Measurements from ENCODE around the gene GNPAT.

The GNPAT gene

DNA sequence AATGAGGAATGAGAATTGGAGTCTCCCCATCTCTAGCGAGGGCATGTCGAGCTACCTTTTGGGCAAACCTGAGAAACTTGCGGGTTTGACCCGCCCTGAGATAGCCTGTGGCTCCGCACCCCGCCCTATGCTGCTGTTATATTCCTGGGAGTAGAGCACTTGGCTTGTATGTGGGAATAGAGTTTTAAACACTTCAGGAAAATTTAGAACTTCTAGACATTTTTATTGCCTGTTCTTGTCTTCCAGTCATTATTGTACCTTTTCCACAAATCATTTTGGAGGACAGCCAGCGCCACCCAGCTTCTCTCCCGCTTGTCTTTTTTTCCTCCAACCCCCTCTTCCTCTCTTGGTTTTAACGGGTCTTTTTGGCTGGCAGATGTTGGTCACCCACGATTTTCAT lies 738 bp downstream of the GNPAT start:
- Histone ChIP-seq H3K9me3 (ENCODE audit: control insufficient read depth in 2 of 2, low read length in 2 of 2) (no peaks in the 10 kb centered on the region), H3K27me3 (ENCODE audit: control insufficient read depth in 2 of 2, insufficient read depth in 2 of 2, low read length in 2 of 2) (no peaks in the 10 kb centered on the region), H3K36me3 (ENCODE audit: control insufficient read depth in 2 of 2, insufficient read depth in 2 of 2, low read length in 2 of 2) (peaks cover 16 to 25% of the 10 kb centered on the region in 2 donors), H3K4me3 (ENCODE audit: low read length in 2 of 2) (peak overlapping the region; percentile 83 to 97), H3K9ac (ENCODE audit: low read depth in 1 of 2, low read length in 2 of 2) (peak overlapping the region; percentile 74 to 91), H3K4me1 (ENCODE audit: control insufficient read depth in 2 of 2, insufficient read depth in 2 of 2, low read length in 2 of 2) (peaks cover 18 to 26% of the 10 kb centered on the region in 2 donors), H3K27ac (ENCODE audit: low read depth in 2 of 2, low read length in 2 of 2) (peak overlapping the region; percentile 71 to 83)

DNA sequence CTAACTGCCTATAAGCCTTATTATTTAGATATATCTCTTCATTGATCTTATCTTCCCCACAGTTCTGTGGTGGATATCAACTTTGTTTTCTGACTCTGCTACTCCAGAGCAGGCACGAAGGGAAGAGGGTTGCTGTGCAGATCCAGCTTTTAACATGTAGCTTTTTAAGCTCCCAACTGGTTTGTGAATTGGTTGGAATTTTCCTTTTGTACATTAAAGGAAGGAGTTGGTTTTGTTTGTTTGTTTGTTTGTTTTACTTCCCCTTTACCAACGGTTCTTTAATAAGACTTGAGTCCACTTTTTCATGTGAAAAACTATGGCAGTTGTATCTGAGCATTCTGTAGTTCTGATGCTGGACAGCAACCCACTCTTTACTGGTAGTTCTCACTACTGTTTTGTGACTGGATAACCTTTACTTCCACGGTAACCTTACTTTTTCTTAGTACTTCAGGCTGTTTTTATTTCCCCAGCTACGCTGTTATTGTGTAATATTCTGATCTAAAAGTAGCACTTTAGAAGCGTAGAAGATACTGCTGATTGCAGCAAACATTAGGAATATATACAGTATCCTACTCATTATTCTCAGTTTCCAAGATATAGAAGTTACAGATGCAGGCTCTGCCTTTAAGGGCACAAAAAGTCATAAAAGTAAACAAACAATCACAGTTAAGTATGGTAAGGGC lies 1.6 kb downstream of the GNPAT start:
- Histone ChIP-seq H3K9me3 (ENCODE audit: control insufficient read depth in 2 of 2, low read length in 2 of 2) (no peaks in the 10 kb centered on the region), H3K4me3 (ENCODE audit: low read length in 2 of 2) (peak overlapping the region; percentile 2 to 97), H3K27me3 (ENCODE audit: control insufficient read depth in 2 of 2, insufficient read depth in 2 of 2, low read length in 2 of 2) (no peaks in the 10 kb centered on the region), H3K27ac (ENCODE audit: low read depth in 2 of 2, low read length in 2 of 2) (no peak overlapping the region), H3K36me3 (ENCODE audit: control insufficient read depth in 2 of 2, insufficient read depth in 2 of 2, low read length in 2 of 2) (peaks cover 11 to 16% of the 10 kb centered on the region in 2 donors), H3K9ac (ENCODE audit: low read depth in 1 of 2, low read length in 2 of 2) (no peak overlapping the region), H3K4me1 (ENCODE audit: control insufficient read depth in 2 of 2, insufficient read depth in 2 of 2, low read length in 2 of 2) (peaks cover 16 to 25% of the 10 kb centered on the region in 2 donors)

DNA sequence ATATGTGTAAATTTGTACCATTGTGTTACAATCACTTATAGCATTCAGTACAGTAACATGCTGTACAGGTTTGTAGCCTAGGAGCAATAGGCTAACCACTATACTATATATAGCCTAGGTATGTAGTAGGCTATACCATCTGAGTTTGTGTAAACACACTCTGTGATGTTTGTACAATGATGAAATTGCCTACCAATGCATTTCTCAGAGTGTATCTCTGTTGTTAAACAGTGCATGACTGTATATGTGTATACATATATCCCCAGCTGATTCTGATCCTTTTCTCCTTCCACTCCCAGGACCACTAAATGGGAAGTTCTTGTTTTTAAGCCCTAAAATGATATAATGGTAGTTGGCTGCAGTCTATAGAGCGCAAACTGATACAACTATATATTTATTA lies 7.8 kb downstream of the GNPAT start:
- Histone ChIP-seq H3K9ac (ENCODE audit: low read depth in 1 of 2, low read length in 2 of 2) (no peak overlapping the region), H3K27ac (ENCODE audit: low read depth in 2 of 2, low read length in 2 of 2) (no peak overlapping the region), H3K27me3 (ENCODE audit: control insufficient read depth in 2 of 2, insufficient read depth in 2 of 2, low read length in 2 of 2) (no peaks in the 10 kb centered on the region), H3K36me3 (ENCODE audit: control insufficient read depth in 2 of 2, insufficient read depth in 2 of 2, low read length in 2 of 2) (peaks cover 9 to 27% of the 10 kb centered on the region in 2 donors), H3K9me3 (ENCODE audit: control insufficient read depth in 2 of 2, low read length in 2 of 2) (no peaks in the 10 kb centered on the region), H3K4me1 (ENCODE audit: control insufficient read depth in 2 of 2, insufficient read depth in 2 of 2, low read length in 2 of 2) (no peaks in the 10 kb centered on the region), H3K4me3 (ENCODE audit: low read length in 2 of 2) (no peak overlapping the region)

DNA sequence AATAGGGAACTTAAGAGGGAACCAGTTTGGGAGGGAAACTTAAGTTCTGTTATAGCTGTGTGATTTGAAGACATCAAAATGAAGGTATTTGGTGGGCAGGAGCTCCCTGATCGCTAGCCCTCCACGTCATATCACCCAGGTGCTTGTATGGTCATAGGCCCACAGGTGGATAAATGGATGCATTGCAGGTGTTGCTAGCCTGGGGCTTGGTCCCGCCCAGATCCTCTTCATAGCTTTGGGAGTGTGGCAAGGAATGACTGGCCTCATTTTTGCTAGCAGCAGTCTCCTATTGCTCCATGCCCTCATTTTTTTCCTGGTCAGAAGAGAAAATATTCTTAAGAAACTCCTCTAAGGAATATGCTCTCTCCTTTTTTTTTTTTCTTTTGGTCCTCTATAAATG lies 11.3 kb downstream of the GNPAT start:
- no peaks in the 10 kb centered on the region for H3K9me3 ChIP-seq (ENCODE audit: control insufficient read depth in 2 of 2, low read length in 2 of 2)
- no peaks in the 10 kb centered on the region for H3K27me3 ChIP-seq (ENCODE audit: control insufficient read depth in 2 of 2, insufficient read depth in 2 of 2, low read length in 2 of 2)
- H3K4me3 ChIP-seq (ENCODE audit: low read length in 2 of 2), result no peak overlapping the region
- H3K4me1 ChIP-seq (ENCODE audit: control insufficient read depth in 2 of 2, insufficient read depth in 2 of 2, low read length in 2 of 2), result no peaks in the 10 kb centered on the region
- H3K27ac ChIP-seq (ENCODE audit: low read depth in 2 of 2, low read length in 2 of 2), result no peak overlapping the region
- H3K36me3 ChIP-seq (ENCODE audit: control insufficient read depth in 2 of 2, insufficient read depth in 2 of 2, low read length in 2 of 2), result peaks cover 21 to 27% of the 10 kb centered on the region in 2 donors
- H3K9ac ChIP-seq (ENCODE audit: low read depth in 1 of 2, low read length in 2 of 2), result no peak overlapping the region

DNA sequence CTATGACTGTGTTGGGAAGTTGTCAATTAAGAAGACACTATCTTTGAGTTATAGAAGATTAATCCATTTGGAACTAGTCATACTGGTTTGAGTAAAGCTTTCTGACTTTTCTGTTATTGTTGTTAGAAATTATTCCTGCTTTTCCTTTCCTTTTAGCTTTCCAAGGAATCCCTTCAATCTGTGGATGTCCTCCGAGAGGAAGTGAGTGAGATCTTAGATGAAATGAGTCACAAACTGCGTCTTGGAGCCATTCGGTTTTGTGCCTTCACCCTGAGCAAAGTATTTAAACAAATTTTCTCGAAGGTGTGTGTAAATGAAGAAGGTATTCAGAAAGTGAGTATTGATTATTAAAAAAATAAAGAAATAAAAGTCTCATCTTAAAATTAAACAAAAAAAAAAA lies 19.3 kb downstream of the GNPAT start:
- Histone ChIP-seq H3K9me3 (ENCODE audit: control insufficient read depth in 2 of 2, low read length in 2 of 2) (peaks cover 0 to 3% of the 10 kb centered on the region in 2 donors), H3K9ac (ENCODE audit: low read depth in 1 of 2, low read length in 2 of 2) (no peak overlapping the region), H3K27me3 (ENCODE audit: control insufficient read depth in 2 of 2, insufficient read depth in 2 of 2, low read length in 2 of 2) (no peaks in the 10 kb centered on the region), H3K4me1 (ENCODE audit: control insufficient read depth in 2 of 2, insufficient read depth in 2 of 2, low read length in 2 of 2) (no peaks in the 10 kb centered on the region), H3K4me3 (ENCODE audit: low read length in 2 of 2) (no peak overlapping the region), H3K36me3 (ENCODE audit: control insufficient read depth in 2 of 2, insufficient read depth in 2 of 2, low read length in 2 of 2) (peaks cover 57 to 60% of the 10 kb centered on the region in 2 donors), H3K27ac (ENCODE audit: low read depth in 2 of 2, low read length in 2 of 2) (no peak overlapping the region)

DNA sequence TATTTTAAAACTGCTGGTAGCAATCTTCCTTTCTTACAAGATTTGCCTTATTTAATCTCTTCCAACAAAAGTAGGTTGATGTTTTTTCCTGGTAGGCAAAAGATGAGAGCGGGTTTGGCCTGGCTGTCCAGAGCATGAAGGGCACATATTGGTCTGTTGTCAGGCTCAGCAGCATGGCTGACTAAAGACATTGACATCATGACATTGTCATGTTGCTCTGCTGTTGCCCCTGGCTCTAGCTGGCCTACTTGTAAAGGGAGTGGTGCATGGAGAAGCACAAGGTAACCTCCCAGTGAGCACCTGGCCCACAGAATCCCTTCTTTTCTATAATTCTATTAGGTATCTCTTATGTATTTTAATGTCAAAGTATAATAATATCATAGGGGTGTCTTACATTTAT lies 23.6 kb downstream of the GNPAT start:
- no peak overlapping the region for H3K4me3 ChIP-seq (ENCODE audit: low read length in 2 of 2)
- H3K36me3 ChIP-seq (ENCODE audit: control insufficient read depth in 2 of 2, insufficient read depth in 2 of 2, low read length in 2 of 2), result peaks cover 57 to 71% of the 10 kb centered on the region in 2 donors
- no peak overlapping the region for H3K27ac ChIP-seq (ENCODE audit: low read depth in 2 of 2, low read length in 2 of 2)
- no peaks in the 10 kb centered on the region for H3K27me3 ChIP-seq (ENCODE audit: control insufficient read depth in 2 of 2, insufficient read depth in 2 of 2, low read length in 2 of 2)
- no peak overlapping the region for H3K9ac ChIP-seq (ENCODE audit: low read depth in 1 of 2, low read length in 2 of 2)
- no peaks in the 10 kb centered on the region for H3K9me3 ChIP-seq (ENCODE audit: control insufficient read depth in 2 of 2, low read length in 2 of 2)
- H3K4me1 ChIP-seq (ENCODE audit: control insufficient read depth in 2 of 2, insufficient read depth in 2 of 2, low read length in 2 of 2), result no peaks in the 10 kb centered on the region

DNA sequence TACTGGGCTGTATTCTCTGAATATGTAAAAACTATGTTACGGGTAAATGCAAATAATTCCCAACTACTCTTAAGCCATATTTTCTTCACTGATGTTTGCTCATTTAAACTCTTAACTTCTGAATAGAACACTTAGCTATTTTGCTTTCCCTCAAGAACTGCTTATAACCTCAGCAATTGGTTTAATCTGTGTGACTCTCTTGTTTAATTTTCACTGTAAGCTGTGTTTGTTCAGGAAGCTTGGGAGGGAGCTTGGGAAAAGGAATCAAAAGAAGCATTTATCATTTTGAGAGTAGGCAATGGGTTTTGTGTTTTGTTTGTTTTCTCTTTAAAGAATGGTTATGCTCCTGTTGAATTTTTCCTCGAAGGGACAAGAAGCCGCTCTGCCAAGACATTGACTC lies 24.4 kb downstream of the GNPAT start:
- Histone ChIP-seq H3K4me3 (ENCODE audit: low read length in 2 of 2) (no peak overlapping the region), H3K9me3 (ENCODE audit: control insufficient read depth in 2 of 2, low read length in 2 of 2) (no peaks in the 10 kb centered on the region), H3K27me3 (ENCODE audit: control insufficient read depth in 2 of 2, insufficient read depth in 2 of 2, low read length in 2 of 2) (no peaks in the 10 kb centered on the region), H3K9ac (ENCODE audit: low read depth in 1 of 2, low read length in 2 of 2) (no peak overlapping the region), H3K36me3 (ENCODE audit: control insufficient read depth in 2 of 2, insufficient read depth in 2 of 2, low read length in 2 of 2) (peaks cover 59 to 65% of the 10 kb centered on the region in 2 donors), H3K4me1 (ENCODE audit: control insufficient read depth in 2 of 2, insufficient read depth in 2 of 2, low read length in 2 of 2) (no peaks in the 10 kb centered on the region), H3K27ac (ENCODE audit: low read depth in 2 of 2, low read length in 2 of 2) (no peak overlapping the region)

DNA sequence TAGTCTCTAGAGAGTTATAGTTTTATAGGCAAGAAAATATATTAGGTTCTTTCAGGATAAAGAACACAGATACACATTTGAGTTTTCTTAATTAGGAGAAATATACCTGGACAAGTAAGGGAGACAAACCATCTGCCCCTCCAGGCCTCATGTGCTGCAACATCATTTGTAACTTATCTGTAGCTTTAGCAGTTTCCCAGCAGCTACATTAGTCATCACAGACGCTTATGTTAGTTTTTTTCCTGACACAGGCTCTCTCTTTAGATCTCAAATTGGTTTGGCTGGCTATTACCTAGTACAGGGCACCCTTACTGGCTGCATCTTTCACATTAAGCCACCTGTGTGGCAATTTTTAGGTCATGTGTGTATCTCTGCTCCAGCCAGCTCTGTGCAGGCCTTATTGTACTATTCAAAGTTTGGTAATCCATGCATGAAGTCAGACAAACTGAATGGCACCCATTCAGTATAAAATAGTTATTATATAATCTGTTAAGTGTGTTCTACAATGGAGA lies 25.9 kb downstream of the GNPAT start:
- no peak overlapping the region for H3K4me3 ChIP-seq (ENCODE audit: low read length in 2 of 2)
- H3K9me3 ChIP-seq (ENCODE audit: control insufficient read depth in 2 of 2, low read length in 2 of 2), result no peaks in the 10 kb centered on the region
- H3K36me3 ChIP-seq (ENCODE audit: control insufficient read depth in 2 of 2, insufficient read depth in 2 of 2, low read length in 2 of 2), result peaks cover 56 to 66% of the 10 kb centered on the region in 2 donors
- H3K27me3 ChIP-seq (ENCODE audit: control insufficient read depth in 2 of 2, insufficient read depth in 2 of 2, low read length in 2 of 2), result no peaks in the 10 kb centered on the region
- no peak overlapping the region for H3K9ac ChIP-seq (ENCODE audit: low read depth in 1 of 2, low read length in 2 of 2)
- H3K27ac ChIP-seq (ENCODE audit: low read depth in 2 of 2, low read length in 2 of 2), result no peak overlapping the region
- H3K4me1 ChIP-seq (ENCODE audit: control insufficient read depth in 2 of 2, insufficient read depth in 2 of 2, low read length in 2 of 2), result no peaks in the 10 kb centered on the region

DNA sequence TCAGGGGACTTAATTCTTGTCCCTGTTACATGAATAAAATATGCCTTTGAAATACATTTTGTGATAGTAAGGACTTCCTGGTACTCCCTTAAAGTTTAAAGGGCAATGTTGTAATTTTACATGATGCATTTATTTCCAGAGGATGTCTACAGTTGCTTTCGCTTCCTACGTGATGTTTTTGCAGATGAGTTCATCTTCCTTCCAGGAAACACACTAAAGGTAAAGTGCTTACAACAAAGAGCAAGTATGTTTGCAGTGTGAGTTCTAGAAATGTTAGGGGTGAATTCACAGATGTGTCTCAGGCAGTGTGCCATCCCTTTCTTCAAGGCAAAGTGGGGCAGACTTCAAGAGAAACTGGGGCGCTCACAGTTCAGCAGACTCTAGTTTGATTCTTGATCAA lies 31.2 kb downstream of the GNPAT start:
- no peak overlapping the region for H3K4me3 ChIP-seq (ENCODE audit: low read length in 2 of 2)
- no peaks in the 10 kb centered on the region for H3K4me1 ChIP-seq (ENCODE audit: control insufficient read depth in 2 of 2, insufficient read depth in 2 of 2, low read length in 2 of 2)
- H3K9me3 ChIP-seq (ENCODE audit: control insufficient read depth in 2 of 2, low read length in 2 of 2), result no peaks in the 10 kb centered on the region
- H3K27ac ChIP-seq (ENCODE audit: low read depth in 2 of 2, low read length in 2 of 2), result no peak overlapping the region
- peaks cover 48 to 51% of the 10 kb centered on the region in 2 donors for H3K36me3 ChIP-seq (ENCODE audit: control insufficient read depth in 2 of 2, insufficient read depth in 2 of 2, low read length in 2 of 2)
- H3K9ac ChIP-seq (ENCODE audit: low read depth in 1 of 2, low read length in 2 of 2), result no peak overlapping the region
- H3K27me3 ChIP-seq (ENCODE audit: control insufficient read depth in 2 of 2, insufficient read depth in 2 of 2, low read length in 2 of 2), result no peaks in the 10 kb centered on the region

DNA sequence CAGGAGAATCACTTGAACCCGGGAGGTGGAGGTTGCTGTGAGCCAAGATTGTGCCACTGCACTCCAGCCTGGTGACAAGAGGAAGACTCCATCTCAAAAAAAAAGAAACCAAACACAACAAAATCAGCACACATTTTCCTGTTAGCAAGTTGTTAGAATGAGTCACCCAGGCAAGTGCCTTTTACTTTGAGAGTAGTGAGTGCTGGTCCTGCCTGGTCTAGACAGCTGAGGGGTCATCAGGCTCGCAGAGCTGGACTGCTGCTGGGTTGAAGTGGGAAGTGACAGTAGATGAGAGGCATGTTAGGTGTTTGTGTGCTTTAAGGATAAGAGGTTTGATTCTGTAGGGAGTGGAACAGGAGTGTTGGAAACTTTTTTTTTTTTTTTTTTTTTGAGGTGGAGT lies 31.9 kb downstream of the GNPAT start:
- Histone ChIP-seq H3K27ac (ENCODE audit: low read depth in 2 of 2, low read length in 2 of 2) (no peak overlapping the region), H3K27me3 (ENCODE audit: control insufficient read depth in 2 of 2, insufficient read depth in 2 of 2, low read length in 2 of 2) (no peaks in the 10 kb centered on the region), H3K36me3 (ENCODE audit: control insufficient read depth in 2 of 2, insufficient read depth in 2 of 2, low read length in 2 of 2) (peaks cover 45 to 50% of the 10 kb centered on the region in 2 donors), H3K9me3 (ENCODE audit: control insufficient read depth in 2 of 2, low read length in 2 of 2) (no peaks in the 10 kb centered on the region), H3K4me3 (ENCODE audit: low read length in 2 of 2) (no peak overlapping the region), H3K4me1 (ENCODE audit: control insufficient read depth in 2 of 2, insufficient read depth in 2 of 2, low read length in 2 of 2) (no peaks in the 10 kb centered on the region), H3K9ac (ENCODE audit: low read depth in 1 of 2, low read length in 2 of 2) (no peak overlapping the region)
